Measurements from ENCODE around the gene ASTN2.
A peak's percentile ranks its signal among the peaks of the same experiment; 100 is the strongest.

ASTN2 gene

DNA sequence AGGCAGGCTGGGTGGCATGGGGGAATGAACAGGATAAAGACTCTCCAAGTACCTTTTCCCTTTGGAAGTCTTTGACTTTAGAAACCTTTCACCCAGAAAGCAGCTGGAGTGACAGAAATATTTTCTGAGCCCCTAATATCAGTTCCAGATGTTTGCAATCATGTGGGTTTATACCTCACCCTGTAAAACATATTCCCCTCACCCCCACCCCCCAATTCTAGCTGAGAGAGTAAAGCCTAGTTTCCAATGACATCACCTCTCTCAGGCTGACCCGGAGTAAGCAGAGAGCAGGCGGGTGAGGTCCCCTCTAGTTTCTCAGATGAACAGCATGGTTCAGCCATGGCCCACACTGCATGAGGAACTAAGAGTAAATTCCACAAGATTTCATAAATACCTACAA lies 810.6 kb downstream of the ASTN2 start:
- Histone ChIP-seq H3K4me1 (no peaks in the 10 kb centered on the region), H3K27me3 (no peaks in the 10 kb centered on the region), H3K36me3 (no peaks in the 10 kb centered on the region), H3K9me3 (no peaks in the 10 kb centered on the region), H3K4me3 (no peak overlapping the region), H3K27ac (no peak overlapping the region)
- intact Hi-C loops (cut with DNase I; ENCODE audit: low total_unique reads): no loop called here
- TF ChIP-seq, protein P1, sequence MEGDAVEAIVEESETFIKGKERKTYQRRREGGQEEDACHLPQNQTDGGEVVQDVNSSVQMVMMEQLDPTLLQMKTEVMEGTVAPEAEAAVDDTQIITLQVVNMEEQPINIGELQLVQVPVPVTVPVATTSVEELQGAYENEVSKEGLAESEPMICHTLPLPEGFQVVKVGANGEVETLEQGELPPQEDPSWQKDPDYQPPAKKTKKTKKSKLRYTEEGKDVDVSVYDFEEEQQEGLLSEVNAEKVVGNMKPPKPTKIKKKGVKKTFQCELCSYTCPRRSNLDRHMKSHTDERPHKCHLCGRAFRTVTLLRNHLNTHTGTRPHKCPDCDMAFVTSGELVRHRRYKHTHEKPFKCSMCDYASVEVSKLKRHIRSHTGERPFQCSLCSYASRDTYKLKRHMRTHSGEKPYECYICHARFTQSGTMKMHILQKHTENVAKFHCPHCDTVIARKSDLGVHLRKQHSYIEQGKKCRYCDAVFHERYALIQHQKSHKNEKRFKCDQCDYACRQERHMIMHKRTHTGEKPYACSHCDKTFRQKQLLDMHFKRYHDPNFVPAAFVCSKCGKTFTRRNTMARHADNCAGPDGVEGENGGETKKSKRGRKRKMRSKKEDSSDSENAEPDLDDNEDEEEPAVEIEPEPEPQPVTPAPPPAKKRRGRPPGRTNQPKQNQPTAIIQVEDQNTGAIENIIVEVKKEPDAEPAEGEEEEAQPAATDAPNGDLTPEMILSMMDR (IDR thresholded peaks at IDR 0.05): no peak
- no peak for DNase-seq

DNA sequence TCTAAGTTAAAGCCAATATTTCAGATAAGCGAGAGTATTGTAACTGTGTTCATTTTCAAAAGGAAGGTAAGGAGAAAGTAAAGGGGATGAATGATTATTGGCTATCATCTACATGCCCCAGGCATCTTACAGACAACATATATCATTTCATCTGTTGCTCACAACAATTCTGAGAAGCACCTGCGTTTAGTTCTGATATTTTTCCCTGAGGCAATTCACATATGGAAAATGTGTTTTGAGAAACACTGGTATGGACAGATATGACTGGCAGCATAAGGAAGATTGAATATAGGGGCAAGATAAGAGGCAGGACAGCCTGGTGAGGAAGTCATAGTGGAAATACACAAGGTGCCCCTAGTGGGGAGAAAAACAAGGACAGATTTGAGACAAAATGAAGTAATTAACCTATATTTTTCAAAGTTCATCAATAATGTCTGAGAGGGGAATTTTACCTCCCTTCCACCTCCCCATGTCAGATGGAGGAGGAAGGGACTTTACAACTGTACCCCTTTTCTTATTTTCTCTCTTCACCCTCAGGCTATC lies 815.4 kb downstream of the ASTN2 start:
- intact Hi-C loops (cut with DNase I; ENCODE audit: low total_unique reads): no loop called here
- no peak overlapping the region for H3K27ac ChIP-seq
- H3K4me3 ChIP-seq: no peak overlapping the region
- no peaks in the 10 kb centered on the region for H3K9me3 ChIP-seq
- TF ChIP-seq, protein P1 (IDR thresholded peaks at IDR 0.05): no peak
- H3K27me3 ChIP-seq: no peaks in the 10 kb centered on the region
- no peaks in the 10 kb centered on the region for H3K36me3 ChIP-seq
- H3K4me1 ChIP-seq: no peaks in the 10 kb centered on the region
- DNase-seq: no peak

DNA sequence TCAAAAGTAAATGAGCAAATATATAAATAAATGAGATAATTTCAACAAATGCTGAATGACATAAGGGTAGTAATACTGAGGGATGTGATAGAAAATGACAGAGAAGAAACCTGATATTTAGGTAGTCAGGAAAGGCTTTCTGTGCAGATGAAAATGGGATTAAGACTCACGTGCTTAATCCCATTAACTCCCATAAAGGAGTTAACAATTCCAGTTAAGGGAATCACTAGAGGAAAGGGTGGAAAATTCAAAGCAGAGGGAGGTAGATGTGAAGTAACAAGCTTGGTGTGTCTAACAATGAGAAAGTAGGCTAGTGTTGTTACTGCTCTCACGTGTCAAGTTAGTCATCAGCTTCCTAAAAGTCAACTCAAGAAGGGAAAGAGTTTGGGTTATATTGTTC lies 818.2 kb downstream of the ASTN2 start:
- Histone ChIP-seq H3K27ac (no peak overlapping the region), H3K4me3 (no peak overlapping the region), H3K9me3 (no peaks in the 10 kb centered on the region), H3K36me3 (no peaks in the 10 kb centered on the region), H3K4me1 (no peaks in the 10 kb centered on the region), H3K27me3 (no peaks in the 10 kb centered on the region)
- no peak for DNase-seq
- intact Hi-C loops (cut with DNase I; ENCODE audit: low total_unique reads): no loop called here
- TF ChIP-seq, protein P1 (IDR thresholded peaks at IDR 0.05): no peak

DNA sequence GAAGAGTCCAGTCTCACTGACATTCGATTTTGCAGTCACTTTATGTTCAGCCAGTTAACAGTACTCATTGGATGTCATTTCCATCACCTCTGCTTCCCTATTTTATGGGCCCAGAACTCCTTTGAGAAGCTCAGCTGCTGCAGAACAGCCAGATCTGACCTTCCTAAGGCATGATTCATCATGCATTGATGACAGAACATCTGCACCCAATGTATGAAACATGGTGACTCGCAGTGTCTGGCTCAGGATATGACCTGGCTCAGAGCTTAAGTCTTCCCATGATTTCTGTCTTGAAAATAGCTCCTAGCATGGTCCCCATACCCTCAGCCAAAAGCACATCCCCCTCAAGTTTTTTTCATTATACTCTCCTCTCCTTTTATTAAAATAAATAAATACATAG lies 820.3 kb downstream of the ASTN2 start:
- H3K9me3 ChIP-seq: peaks cover 0 to 1% (median 0%) of the 10 kb centered on the region in 3 donors
- TF ChIP-seq, protein P1 (IDR thresholded peaks at IDR 0.05): no peak
- H3K4me3 ChIP-seq: no peak overlapping the region
- peak in 1 of 2 donors; percentile 22 for DNase-seq
- H3K27ac ChIP-seq: no peak overlapping the region
- H3K27me3 ChIP-seq: no peaks in the 10 kb centered on the region
- intact Hi-C loops (cut with DNase I; ENCODE audit: low total_unique reads): no loop called here
- no peaks in the 10 kb centered on the region for H3K4me1 ChIP-seq
- no peaks in the 10 kb centered on the region for H3K36me3 ChIP-seq

DNA sequence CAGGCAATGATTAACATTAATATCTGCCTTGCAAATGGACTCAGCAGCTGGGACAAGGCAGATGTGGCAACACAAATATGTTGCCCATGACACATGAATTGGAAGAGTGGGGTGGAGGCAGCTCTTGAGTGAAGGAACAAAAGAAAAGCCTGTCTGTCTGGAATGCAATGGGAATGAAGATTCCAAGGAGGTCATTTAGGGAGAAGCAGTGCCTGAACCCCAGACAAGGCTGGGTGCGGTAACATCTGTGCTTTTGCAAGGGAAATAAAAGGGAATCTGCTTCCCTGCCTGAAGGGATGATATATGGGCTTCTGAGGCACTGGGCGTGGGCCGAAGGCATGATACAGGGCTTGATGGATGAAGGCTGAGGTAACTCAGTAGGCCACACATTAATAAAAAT lies 821.9 kb downstream of the ASTN2 start:
- Histone ChIP-seq H3K27ac (no peak overlapping the region), H3K4me1 (no peaks in the 10 kb centered on the region), H3K4me3 (no peak overlapping the region), H3K27me3 (no peaks in the 10 kb centered on the region), H3K9me3 (peaks cover 0 to 11% (median 0%) of the 10 kb centered on the region in 3 donors), H3K36me3 (no peaks in the 10 kb centered on the region)
- DNase-seq: no peak
- TF ChIP-seq, protein P1 (IDR thresholded peaks at IDR 0.05): no peak
- intact Hi-C loops (cut with DNase I; ENCODE audit: low total_unique reads): no loop called here
